Liver (tissue), 9 donors: ENCODE measurements around the gene OTOG. TPM values are rescaled to one million over a fixed set of nuclear protein-coding genes. Genes with fewer than 3 reads are reported as not detected.

Experiments used
- DNase-seq: peaks from one replicate; pipeline ENCODE4 v3.0.0-alpha.2; 2017; ENCODE audit warnings: low spot score
- H3K27ac ChIP-seq, 2 donors: one replicate each; pipeline ENCODE4 v1.7.0; 2013; ENCODE audit warnings: inconsistent platforms in 2 of 2, low read length in 2 of 2, control low read depth in 1 of 2, low read depth in 1 of 2, mild to moderate bottlenecking in 1 of 2
- H3K27me3 ChIP-seq, 4 donors: one replicate each; pipeline versions ENCODE4 v1.6.1 to v1.7.0; 2013; ENCODE audit warnings: low read length in 3 of 4, inconsistent platforms in 1 of 4, mild to moderate bottlenecking in 1 of 4, moderate library complexity in 1 of 4; ENCODE audit not compliant: control insufficient read depth in 4 of 4, insufficient read depth in 4 of 4
- H3K36me3 ChIP-seq, 4 donors: one replicate each; pipeline versions ENCODE4 v1.6.1 to v1.7.0; 2013; ENCODE audit warnings: low read length in 3 of 4, mild to moderate bottlenecking in 3 of 4, low read depth in 1 of 4, moderate library complexity in 1 of 4; ENCODE audit not compliant: control insufficient read depth in 4 of 4, insufficient read depth in 3 of 4
- H3K4me1 ChIP-seq, 4 donors: one replicate each; pipeline versions ENCODE4 v1.6.1 to v1.7.0; 2013; ENCODE audit warnings: low read length in 3 of 4, mild to moderate bottlenecking in 3 of 4, moderate library complexity in 1 of 4; ENCODE audit not compliant: control insufficient read depth in 4 of 4, insufficient read depth in 4 of 4
- H3K4me3 ChIP-seq, 3 donors: one replicate each; pipeline versions ENCODE4 v1.6.1 to v1.7.0; 2013; ENCODE audit warnings: low read length in 3 of 3, control low read depth in 1 of 3, low read depth in 1 of 3, mild to moderate bottlenecking in 1 of 3
- H3K9ac ChIP-seq, 2 donors: one replicate each; pipeline ENCODE4 v1.7.0; 2013; ENCODE audit warnings: low read length in 2 of 2, mild to moderate bottlenecking in 2 of 2, moderate library complexity in 2 of 2, control low read depth in 1 of 2, low read depth in 1 of 2
- H3K9me3 ChIP-seq, 4 donors: one replicate each; pipeline versions ENCODE4 v1.6.1 to v1.7.0; 2013; ENCODE audit warnings: low read length in 3 of 4; ENCODE audit not compliant: control insufficient read depth in 4 of 4
- GABPA ChIP-seq, 2 donors: IDR thresholded peaks in 1 of 2; conservative IDR thresholded peaks in 1 of 2; 2 replicates each; pipeline ENCODE4 v1.6.1; 2016; ENCODE audit warnings: antibody characterized with exemption in 2 of 2, mild to moderate bottlenecking in 1 of 2, moderate library complexity in 1 of 2
- HNF4A ChIP-seq, 2 donors: conservative IDR thresholded peaks; 2 replicates each; pipeline ENCODE4 v1.6.1; 2016; ENCODE audit warnings: antibody characterized with exemption in 2 of 2, mild to moderate bottlenecking in 2 of 2
- HNF4G ChIP-seq: IDR thresholded peaks from 2 replicates; pipeline ENCODE4 v1.6.1; 2016; ENCODE audit warnings: antibody characterized with exemption
- JUND ChIP-seq, 2 donors: IDR thresholded peaks; 2 replicates each; pipeline ENCODE4 v1.6.1; 2016; ENCODE audit warnings: antibody characterized with exemption in 2 of 2
- NR2F2 ChIP-seq: IDR thresholded peaks from 2 replicates; pipeline ENCODE4 v1.6.1; 2016; ENCODE audit warnings: antibody characterized with exemption
- RAD21 ChIP-seq, 2 donors: IDR thresholded peaks; 2 replicates each; pipeline ENCODE4 v1.6.1; 2016; ENCODE audit warnings: antibody characterized with exemption in 2 of 2, mild to moderate bottlenecking in 2 of 2
- RXRA ChIP-seq, 2 donors: IDR thresholded peaks; 2 replicates each; pipeline ENCODE4 v1.6.1; 2017 to 2018; ENCODE audit warnings: antibody characterized with exemption in 2 of 2, mild to moderate bottlenecking in 1 of 2
- SP1 ChIP-seq: IDR thresholded peaks from 2 replicates; pipeline ENCODE4 v1.6.1; 2018; ENCODE audit warnings: antibody characterized with exemption, mild to moderate bottlenecking
- TAF1 ChIP-seq: conservative IDR thresholded peaks from 2 replicates; pipeline ENCODE4 v1.6.1; 2016; ENCODE audit warnings: antibody characterized with exemption, mild to moderate bottlenecking
- YY1 ChIP-seq: IDR thresholded peaks from 2 replicates; pipeline ENCODE4 v1.6.1; 2016; ENCODE audit warnings: antibody characterized with exemption, mild to moderate bottlenecking
- ZBTB33 ChIP-seq: IDR thresholded peaks from 2 replicates; pipeline ENCODE4 v1.6.1; 2016; ENCODE audit warnings: antibody characterized with exemption
- WGBS: extraction: QIAGEN DNeasy Blood & Tissue Kit; methylation state at CpG from one replicate; pipeline ENCODE4 v1.1.7; 2013; 5-methylcytosine and 5-hydroxymethylcytosine counted together
- polyA plus RNA-seq, 2 donors: library from polyadenylated mRNA; stranded (reverse) in 1 of 2; unstranded in 1 of 2; fragments of 200-250 nt in 1 of 2; fragments of >200 nt in 1 of 2; fragmentation: Nextera tagmentation in 1 of 2; extraction: Ambion mirVana in 1 of 2; gene quantifications; one replicate each; pipeline versions ENCODE4 v1.2.1 to v1.2.3, GENCODE V29; 2013 to 2015
- total RNA-seq, 2 donors: library from RNA; depleted of rRNA; stranded (reverse); fragments of >200 nt; gene quantifications; one replicate each; pipeline ENCODE4 v1.2.3, GENCODE V29; 2014
- TF ChIP-seq, protein P1 (sequence below): fragments of 150-350 bp; IDR thresholded peaks from 2 replicates; pipeline ENCODE4 v1.5.1; 2017; ENCODE audit warnings: improper control_type of control experiment, low read depth, low read length; ENCODE audit not compliant: missing input control
- TF ChIP-seq, protein P2 (sequence below): IDR thresholded peaks from 2 replicates; pipeline ENCODE4 v1.6.1; 2016; ENCODE audit warnings: antibody characterized with exemption
- TF ChIP-seq, protein P3 (sequence below): IDR thresholded peaks from 2 replicates; pipeline ENCODE4 v1.6.1; 2016; ENCODE audit warnings: antibody characterized with exemption
- donor health status: healthy.
- donor health status: healthy.
- donor health status: healthy.
- donor health status: healthy.
- donor health status: healthy.

Gene OTOG
- total and polyA plus RNA-seq, 4 donors = not detected

- Histone ChIP-seq H3K4me3 (no peak overlapping the region), H3K27ac (no peak overlapping the region), H3K9ac (no peak overlapping the region), H3K9me3 (no peaks in the 10 kb centered on the region), H3K27me3 (peaks cover 0 to 8% (median 3%) of the 10 kb centered on the region in 4 donors), H3K36me3 (no peaks in the 10 kb centered on the region), H3K4me1 (no peaks in the 10 kb centered on the region)
- TF ChIP-seq, protein P1, sequence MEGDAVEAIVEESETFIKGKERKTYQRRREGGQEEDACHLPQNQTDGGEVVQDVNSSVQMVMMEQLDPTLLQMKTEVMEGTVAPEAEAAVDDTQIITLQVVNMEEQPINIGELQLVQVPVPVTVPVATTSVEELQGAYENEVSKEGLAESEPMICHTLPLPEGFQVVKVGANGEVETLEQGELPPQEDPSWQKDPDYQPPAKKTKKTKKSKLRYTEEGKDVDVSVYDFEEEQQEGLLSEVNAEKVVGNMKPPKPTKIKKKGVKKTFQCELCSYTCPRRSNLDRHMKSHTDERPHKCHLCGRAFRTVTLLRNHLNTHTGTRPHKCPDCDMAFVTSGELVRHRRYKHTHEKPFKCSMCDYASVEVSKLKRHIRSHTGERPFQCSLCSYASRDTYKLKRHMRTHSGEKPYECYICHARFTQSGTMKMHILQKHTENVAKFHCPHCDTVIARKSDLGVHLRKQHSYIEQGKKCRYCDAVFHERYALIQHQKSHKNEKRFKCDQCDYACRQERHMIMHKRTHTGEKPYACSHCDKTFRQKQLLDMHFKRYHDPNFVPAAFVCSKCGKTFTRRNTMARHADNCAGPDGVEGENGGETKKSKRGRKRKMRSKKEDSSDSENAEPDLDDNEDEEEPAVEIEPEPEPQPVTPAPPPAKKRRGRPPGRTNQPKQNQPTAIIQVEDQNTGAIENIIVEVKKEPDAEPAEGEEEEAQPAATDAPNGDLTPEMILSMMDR = no peak
- TF ChIP-seq GABPA (IDR thresholded peaks at IDR 0.05 in 1 of 2, conservative IDR thresholded peaks at IDR 0.05 in 1 of 2) (no peak), SP1 (no peak), HNF4A (conservative IDR thresholded peaks at IDR 0.05) (no peak), YY1 (no peak), NR2F2 (no peak), JUND (IDR thresholded peaks at IDR 0.05) (no peak), HNF4G (no peak), TAF1 (no peak)
- TF ChIP-seq, protein P2, sequence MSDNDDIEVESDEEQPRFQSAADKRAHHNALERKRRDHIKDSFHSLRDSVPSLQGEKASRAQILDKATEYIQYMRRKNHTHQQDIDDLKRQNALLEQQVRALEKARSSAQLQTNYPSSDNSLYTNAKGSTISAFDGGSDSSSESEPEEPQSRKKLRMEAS = no peak
- DNase-seq = no peak
- 89% methylated on average over 18 of the region's 18 CpGs for WGBS
Observed at GRCh38 chr11:17687946-17688670, 141.0 kb downstream of the OTOG start.

DNA sequence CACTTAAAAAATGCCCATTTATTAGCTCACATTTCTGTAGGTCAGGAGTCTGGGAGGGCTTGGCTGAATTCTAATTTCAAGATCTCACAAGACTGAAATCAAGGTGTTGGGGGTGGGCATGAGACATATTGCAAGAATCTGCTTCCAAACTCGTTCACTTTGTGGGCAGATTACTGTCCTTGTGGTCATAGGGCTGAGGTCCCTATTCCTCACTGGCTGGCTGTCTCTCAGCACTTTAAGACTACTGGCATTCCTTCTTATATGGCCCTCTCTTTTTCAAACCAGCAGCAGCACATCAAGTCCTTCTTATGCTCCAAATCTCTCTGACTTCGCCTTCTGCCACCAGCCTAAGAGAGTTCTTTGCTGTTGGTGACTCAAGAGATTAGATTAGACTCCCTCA is 144.5 kb downstream of the OTOG start:
- Histone ChIP-seq H3K27ac (no peak overlapping the region), H3K4me1 (peaks cover 0 to 2% (median 0%) of the 10 kb centered on the region in 4 donors), H3K27me3 (peaks cover 3 to 11% (median 6%) of the 10 kb centered on the region in 4 donors), H3K4me3 (no peak overlapping the region), H3K9me3 (no peaks in the 10 kb centered on the region), H3K36me3 (no peaks in the 10 kb centered on the region), H3K9ac (no peak overlapping the region)
- TF ChIP-seq RXRA (IDR thresholded peaks at IDR 0.05) (no peak), ZBTB33 (no peak), TAF1 (no peak), RAD21 (IDR thresholded peaks at IDR 0.05) (no peak), SP1 (no peak), HNF4A (conservative IDR thresholded peaks at IDR 0.05) (no peak)
- TF ChIP-seq, protein P3, sequence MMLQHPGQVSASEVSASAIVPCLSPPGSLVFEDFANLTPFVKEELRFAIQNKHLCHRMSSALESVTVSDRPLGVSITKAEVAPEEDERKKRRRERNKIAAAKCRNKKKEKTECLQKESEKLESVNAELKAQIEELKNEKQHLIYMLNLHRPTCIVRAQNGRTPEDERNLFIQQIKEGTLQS = no peak
- no peak for DNase-seq
- 54% methylated on average over 2 of the region's 2 CpGs for WGBS
